VCaP (cell line): ENCODE results near the gene PHF24.

Experiments used
- H3K27ac ChIP-seq: fragments of 450-650 bp; 2 replicates; pipeline ENCODE4 v1.5.1; 2017
- TF ChIP-seq, protein P1 (sequence below): fragments of 450-650 bp; conservative IDR thresholded peaks from 2 replicates; pipeline ENCODE4 v1.5.1; 2017; ENCODE audit warnings: mild to moderate bottlenecking, moderate library complexity

The PHF24 gene

DNA sequence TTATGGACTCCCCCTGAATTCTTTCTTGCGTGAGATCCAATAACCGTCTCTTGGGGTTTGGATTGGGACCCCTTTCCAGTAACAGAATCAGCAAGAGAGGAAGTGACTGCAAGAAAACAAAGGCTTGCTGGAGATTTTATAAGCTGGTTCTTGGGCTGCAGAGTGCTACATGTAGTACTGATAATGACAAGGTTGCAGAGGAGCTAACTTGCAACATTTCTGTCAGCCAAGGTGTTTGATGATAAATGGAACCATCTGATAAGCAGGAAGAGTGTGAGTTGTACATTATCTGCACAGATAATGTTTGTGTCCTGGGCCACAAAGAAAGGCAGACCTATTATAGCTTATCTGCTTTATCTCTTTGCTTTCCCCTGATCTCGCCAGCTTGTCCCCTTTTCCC, 68.6 kb downstream of the PHF24 start:
- no peak overlapping the region for H3K27ac ChIP-seq
- TF ChIP-seq, protein P1, sequence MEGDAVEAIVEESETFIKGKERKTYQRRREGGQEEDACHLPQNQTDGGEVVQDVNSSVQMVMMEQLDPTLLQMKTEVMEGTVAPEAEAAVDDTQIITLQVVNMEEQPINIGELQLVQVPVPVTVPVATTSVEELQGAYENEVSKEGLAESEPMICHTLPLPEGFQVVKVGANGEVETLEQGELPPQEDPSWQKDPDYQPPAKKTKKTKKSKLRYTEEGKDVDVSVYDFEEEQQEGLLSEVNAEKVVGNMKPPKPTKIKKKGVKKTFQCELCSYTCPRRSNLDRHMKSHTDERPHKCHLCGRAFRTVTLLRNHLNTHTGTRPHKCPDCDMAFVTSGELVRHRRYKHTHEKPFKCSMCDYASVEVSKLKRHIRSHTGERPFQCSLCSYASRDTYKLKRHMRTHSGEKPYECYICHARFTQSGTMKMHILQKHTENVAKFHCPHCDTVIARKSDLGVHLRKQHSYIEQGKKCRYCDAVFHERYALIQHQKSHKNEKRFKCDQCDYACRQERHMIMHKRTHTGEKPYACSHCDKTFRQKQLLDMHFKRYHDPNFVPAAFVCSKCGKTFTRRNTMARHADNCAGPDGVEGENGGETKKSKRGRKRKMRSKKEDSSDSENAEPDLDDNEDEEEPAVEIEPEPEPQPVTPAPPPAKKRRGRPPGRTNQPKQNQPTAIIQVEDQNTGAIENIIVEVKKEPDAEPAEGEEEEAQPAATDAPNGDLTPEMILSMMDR = no peak

DNA sequence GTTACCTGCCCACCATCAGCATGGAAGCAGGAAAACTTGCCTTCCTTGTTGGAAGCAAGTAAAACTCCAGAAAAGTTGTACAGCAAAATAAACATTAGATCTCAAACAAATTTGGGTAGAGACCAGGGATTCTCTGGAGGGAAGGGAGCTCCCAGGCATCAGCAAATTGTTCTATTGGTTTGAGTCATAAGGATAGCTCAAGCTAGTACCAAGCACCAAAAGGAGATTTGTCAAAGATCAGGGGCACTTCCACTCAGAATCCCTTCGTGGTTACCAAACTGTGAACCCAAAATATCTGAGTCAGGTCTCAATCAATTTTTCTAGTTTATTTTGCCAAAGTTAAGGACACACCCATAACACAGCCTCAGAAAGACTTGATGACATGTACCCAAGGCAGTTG, 69.3 kb downstream of the PHF24 start:
- TF ChIP-seq, protein P1 = no peak
- H3K27ac ChIP-seq = no peak overlapping the region

DNA sequence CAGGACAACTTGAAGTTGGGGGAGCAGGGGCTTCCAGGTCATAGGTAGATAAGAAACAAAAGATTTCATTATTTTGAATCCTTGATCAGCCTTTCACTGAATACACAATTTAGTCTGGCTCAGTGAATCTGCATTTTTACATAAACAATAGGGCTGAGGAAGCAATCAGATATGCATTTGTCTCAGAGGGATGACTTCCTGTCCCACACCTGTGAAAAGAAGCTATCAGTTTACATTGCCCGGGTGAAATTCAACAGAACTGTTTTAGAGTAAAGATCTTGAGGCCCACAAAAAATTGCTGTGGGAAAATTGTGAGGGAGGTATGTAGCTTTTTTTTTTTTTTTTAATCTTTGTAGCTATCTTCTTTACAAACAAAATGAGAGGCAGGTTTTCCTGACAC, 69.8 kb downstream of the PHF24 start:
- TF ChIP-seq, protein P1 = no peak
- H3K27ac ChIP-seq = no peak overlapping the region

DNA sequence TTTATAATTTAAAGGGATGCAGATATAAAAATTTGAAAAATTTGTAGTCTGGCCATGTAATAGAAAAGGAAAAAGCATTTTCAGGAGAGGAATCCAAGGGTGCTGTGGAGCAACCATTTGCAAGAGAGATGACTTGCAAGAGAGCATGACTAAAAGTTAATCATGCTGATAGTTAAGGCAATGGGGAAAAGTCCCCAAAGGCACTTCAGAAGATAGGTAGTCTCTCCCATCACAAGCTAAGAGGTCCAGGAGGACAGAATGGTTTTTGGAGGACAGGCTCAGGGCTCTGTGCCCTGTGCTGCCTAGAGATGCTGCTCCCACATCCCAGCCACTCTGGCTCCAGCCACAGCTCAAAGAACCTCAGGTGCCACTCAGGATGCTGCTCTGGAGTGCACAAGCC, 70.3 kb downstream of the PHF24 start:
- TF ChIP-seq, protein P1 = no peak
- no peak overlapping the region for H3K27ac ChIP-seq

DNA sequence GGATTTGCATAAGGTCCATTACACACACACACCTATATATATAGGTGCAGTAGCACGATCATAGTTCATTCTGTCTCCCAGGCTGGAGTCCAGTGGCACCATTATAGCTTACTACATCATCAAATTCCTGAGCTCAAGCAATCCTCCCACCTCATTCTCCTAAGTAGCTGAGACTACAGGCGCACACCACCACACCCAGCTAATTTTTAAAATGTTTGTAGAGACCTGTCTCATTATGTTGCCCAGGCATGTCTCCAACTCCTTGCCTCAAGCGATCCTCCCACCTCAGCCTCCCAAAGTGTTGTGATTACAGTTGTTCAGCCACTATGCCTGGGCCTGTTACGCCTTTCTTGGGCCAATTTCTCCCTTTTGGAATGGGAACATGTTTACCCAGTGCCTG, 71.2 kb downstream of the PHF24 start:
- TF ChIP-seq, protein P1 = no peak
- no peak overlapping the region for H3K27ac ChIP-seq

DNA sequence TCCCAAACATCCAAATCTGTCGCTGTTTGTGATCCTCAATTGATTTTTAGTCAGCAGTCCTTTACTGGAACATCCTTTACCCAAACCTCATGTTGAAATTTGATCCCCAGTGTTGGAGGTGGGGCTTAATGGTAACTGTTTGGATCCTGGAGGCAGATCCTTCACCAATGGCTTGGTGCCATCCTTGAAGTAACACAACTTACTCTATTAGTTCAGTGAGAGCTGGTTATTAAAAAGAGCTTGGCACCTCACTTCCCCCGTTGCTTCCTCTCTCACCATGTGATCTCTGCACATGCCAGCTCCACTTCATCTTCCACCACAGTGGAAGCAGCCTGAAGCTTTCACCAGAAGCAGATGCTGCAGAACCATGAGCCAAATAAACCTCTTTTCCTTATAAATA, 71.8 kb downstream of the PHF24 start:
- no peak overlapping the region for H3K27ac ChIP-seq
- TF ChIP-seq, protein P1 = no peak
